ENCODE measurements around the gene KLK4.

KLK4 gene

DNA sequence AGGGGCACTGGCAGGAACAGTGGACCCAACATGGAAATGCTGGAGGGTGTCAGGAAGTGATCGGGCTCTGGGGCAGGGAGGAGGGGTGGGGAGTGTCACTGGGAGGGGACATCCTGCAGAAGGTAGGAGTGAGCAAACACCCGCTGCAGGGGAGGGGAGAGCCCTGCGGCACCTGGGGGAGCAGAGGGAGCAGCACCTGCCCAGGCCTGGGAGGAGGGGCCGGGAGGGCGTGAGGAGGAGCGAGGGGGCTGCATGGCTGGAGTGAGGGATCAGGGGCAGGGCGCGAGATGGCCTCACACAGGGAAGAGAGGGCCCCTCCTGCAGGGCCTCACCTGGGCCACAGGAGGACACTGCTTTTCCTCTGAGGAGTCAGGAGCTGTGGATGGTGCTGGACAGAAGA lies 33.9 kb downstream of the KLK4 start:
- DNase-seq: no peak

DNA sequence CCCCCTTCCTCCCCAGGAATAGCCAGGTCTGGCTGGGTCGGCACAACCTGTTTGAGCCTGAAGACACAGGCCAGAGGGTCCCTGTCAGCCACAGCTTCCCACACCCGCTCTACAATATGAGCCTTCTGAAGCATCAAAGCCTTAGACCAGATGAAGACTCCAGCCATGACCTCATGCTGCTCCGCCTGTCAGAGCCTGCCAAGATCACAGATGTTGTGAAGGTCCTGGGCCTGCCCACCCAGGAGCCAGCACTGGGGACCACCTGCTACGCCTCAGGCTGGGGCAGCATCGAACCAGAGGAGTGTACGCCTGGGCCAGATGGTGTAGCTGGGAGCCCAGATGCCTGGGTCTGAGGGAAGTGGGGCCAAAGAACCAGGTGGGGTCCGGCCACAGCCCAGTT lies 34.7 kb downstream of the KLK4 start:
- no peak for DNase-seq

GRCh38 chr19:50875795-50876422 lies 35.3 kb downstream of the KLK4 start:
- no peak for DNase-seq

GRCh38 chr19:50874211-50874610 lies 37.0 kb downstream of the KLK4 start:
- no peak for DNase-seq

- DNase-seq: no peak
Observed at GRCh38 chr19:50873056-50873455, 38.1 kb downstream of the KLK4 start, which contains the start of gene KLK2. KLK2 (plus strand) TSS chr19:50873439; CDS start chr19:50873474, 35 bp downstream.

DNA sequence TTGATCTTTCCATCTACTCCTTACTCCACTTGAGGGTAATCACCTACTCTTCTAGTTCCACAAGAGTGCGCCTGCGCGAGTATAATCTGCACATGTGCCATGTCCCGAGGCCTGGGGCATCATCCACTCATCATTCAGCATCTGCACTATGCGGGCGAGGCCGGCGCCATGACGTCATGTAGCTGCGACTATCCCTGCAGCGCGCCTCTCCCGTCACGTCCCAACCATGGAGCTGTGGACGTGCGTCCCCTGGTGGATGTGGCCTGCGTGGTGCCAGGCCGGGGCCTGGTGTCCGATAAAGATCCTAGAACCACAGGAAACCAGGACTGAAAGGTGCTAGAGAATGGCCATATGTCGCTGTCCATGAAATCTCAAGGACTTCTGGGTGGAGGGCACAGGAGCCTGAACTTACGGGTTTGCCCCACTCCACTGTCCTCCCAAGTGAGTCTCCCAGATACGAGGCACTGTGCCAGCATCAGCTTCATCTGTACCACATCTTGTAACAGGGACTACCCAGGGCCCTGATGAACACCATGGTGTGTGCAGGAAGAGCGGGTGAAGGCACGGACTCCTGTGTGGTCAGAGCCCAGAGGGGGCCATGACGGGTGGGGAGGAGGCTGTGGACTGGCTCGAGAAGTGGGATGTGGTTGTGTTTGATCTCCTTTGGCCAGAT lies 40.6 kb downstream of the KLK4 start:
- DNase-seq: no peak

GRCh38 chr19:50869479-50869878 lies 41.7 kb downstream of the KLK4 start:
- no peak for DNase-seq

DNA sequence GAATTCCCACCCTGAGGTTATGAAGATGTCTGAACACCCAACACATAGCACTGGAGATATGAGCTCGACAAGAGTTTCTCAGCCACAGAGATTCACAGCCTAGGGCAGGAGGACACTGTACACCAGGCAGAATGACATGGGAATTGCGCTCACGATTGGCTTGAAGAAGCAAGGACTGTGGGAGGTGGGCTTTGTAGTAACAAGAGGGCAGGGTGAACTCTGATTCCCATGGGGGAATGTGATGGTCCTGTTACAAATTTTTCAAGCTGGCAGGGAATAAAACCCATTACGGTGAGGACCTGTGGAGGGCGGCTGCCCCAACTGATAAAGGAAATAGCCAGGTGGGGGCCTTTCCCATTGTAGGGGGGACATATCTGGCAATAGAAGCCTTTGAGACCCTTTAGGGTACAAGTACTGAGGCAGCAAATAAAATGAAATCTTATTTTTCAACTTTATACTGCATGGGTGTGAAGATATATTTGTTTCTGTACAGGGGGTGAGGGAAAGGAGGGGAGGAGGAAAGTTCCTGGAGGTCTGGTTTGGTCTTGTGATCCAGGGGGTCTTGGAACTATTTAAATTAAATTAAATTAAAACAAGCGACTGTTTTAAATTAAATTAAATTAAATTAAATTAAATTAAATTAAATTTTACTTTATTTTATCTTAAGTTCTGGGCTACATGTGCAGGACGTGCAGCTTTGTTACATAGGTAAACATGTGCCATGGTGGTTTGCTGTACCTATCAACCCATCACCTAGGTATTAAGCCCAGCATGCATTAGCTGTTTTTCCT lies 49.5 kb downstream of the KLK4 start:
- no peak for DNase-seq

DNA sequence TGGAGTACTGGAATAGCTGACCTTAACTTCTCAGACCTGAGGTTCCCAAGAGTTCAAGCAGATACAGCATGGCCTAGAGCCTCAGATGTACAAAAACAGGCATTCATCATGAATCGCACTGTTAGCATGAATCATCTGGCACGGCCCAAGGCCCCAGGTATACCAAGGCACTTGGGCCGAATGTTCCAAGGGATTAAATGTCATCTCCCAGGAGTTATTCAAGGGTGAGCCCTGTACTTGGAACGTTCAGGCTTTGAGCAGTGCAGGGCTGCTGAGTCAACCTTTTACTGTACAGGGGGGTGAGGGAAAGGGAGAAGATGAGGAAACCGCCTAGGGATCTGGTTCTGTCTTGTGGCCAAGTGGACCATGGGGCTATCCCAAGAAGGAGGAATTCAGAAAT lies 50.2 kb downstream of the KLK4 start:
- DNase-seq: no peak

DNA sequence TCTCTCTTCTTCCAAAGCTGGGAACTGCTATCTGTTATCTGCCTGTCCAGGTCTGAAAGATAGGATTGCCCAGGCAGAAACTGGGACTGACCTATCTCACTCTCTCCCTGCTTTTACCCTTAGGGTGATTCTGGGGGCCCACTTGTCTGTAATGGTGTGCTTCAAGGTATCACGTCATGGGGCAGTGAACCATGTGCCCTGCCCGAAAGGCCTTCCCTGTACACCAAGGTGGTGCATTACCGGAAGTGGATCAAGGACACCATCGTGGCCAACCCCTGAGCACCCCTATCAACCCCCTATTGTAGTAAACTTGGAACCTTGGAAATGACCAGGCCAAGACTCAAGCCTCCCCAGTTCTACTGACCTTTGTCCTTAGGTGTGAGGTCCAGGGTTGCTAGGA lies 51.3 kb downstream of the KLK4 start:
- DNase-seq: no peak

DNA sequence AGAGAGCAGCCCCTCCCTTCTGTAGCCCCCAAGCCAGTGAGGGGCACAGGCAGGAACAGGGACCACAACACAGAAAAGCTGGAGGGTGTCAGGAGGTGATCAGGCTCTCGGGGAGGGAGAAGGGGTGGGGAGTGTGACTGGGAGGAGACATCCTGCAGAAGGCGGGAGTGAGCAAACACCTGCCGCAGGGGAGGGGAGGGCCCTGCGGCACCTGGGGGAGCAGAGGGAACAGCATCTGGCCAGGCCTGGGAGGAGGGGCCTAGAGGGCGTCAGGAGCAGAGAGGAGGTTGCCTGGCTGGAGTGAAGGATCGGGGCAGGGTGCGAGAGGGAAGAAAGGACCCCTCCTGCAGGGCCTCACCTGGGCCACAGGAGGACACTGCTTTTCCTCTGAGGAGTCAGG lies 52.3 kb downstream of the KLK4 start:
- DNase-seq: no peak

DNA sequence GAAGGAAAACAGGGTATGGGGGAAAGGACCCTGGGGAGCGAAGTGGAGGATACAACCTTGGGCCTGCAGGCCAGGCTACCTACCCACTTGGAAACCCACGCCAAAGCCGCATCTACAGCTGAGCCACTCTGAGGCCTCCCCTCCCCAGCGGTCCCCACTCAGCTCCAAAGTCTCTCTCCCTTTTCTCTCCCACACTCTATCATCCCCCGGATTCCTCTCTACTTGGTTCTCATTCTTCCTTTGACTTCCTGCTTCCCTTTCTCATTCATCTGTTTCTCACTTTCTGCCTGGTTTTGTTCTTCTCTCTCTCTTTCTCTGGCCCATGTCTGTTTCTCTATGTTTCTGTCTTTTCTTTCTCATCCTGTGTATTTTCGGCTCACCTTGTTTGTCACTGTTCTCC lies 53.8 kb downstream of the KLK4 start:
- no peak for DNase-seq

Measured in activated CD4-positive, alpha-beta T cell treated with anti-CD3 and anti-CD28 coated beads for 1 hour (primary cell).